ENCODE data around the gene SOX11. TPM values are rescaled to one million over a fixed set of nuclear protein-coding genes. Genes with fewer than 3 reads are reported as not detected.

SOX11 gene
- total RNA-seq, 6 experiments from 2014 or later: not detected

DNA sequence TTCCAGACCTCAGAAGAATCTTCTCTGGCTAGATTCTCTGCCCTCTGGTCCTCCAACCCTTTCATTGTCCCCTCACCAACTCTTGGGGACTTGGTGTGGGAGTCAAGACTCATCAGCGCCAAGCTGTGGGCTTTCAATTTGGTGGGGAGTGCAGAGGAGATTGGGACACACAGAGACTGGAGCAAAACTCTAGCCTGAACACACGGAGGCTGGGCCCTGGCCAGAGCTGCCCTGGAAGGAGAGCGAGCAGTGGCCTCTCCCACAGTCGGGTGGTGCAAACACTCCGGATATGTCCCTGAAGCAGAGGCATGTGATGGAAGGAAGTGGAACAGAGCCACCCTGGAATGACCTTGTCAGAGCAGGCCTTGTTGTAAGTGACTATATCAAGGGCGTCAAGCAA is 8.7 kb upstream of the SOX11 start:
- no peaks in the 10 kb centered on the region for H3K9me3 ChIP-seq
- no peak overlapping the region for H3K4me3 ChIP-seq
- intact Hi-C loops (cut with DNase I): no loop called here
- no peaks in the 10 kb centered on the region for H3K36me3 ChIP-seq
- H3K27me3 ChIP-seq: no peaks in the 10 kb centered on the region
- TF ChIP-seq, protein P1, sequence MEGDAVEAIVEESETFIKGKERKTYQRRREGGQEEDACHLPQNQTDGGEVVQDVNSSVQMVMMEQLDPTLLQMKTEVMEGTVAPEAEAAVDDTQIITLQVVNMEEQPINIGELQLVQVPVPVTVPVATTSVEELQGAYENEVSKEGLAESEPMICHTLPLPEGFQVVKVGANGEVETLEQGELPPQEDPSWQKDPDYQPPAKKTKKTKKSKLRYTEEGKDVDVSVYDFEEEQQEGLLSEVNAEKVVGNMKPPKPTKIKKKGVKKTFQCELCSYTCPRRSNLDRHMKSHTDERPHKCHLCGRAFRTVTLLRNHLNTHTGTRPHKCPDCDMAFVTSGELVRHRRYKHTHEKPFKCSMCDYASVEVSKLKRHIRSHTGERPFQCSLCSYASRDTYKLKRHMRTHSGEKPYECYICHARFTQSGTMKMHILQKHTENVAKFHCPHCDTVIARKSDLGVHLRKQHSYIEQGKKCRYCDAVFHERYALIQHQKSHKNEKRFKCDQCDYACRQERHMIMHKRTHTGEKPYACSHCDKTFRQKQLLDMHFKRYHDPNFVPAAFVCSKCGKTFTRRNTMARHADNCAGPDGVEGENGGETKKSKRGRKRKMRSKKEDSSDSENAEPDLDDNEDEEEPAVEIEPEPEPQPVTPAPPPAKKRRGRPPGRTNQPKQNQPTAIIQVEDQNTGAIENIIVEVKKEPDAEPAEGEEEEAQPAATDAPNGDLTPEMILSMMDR (IDR thresholded peaks at IDR 0.05): no peak
- no peak for TF ChIP-seq POLR2A (IDR thresholded peaks at IDR 0.05)
- DNase-seq (no peak), ATAC-seq (peak in 1 of 4 donors; percentile 19)
- no peaks in the 10 kb centered on the region for H3K4me1 ChIP-seq
- WGBS (ENCODE audit: insufficient coverage, low coverage, low lambda C conversion rate, missing lambda C conversion rate): 22% methylated on average over 2 of the region's 6 CpGs
- H3K27ac ChIP-seq: no peak overlapping the region

GRCh38 chr2:5685225-5685624 is 7.0 kb upstream of the SOX11 start:
- ATAC-seq (no peak), DNase-seq (no peak)
- Histone ChIP-seq H3K4me1 (no peaks in the 10 kb centered on the region), H3K27me3 (no peaks in the 10 kb centered on the region), H3K27ac (no peak overlapping the region), H3K36me3 (no peaks in the 10 kb centered on the region), H3K9me3 (no peaks in the 10 kb centered on the region), H3K4me3 (no peak overlapping the region)
- TF ChIP-seq POLR2A (IDR thresholded peaks at IDR 0.05): no peak
- TF ChIP-seq, protein P1 (IDR thresholded peaks at IDR 0.05): no peak
- intact Hi-C loops (cut with DNase I): no loop called here
- WGBS (ENCODE audit: insufficient coverage, low coverage, low lambda C conversion rate, missing lambda C conversion rate): 46% methylated on average over 8 of the region's 9 CpGs

DNA sequence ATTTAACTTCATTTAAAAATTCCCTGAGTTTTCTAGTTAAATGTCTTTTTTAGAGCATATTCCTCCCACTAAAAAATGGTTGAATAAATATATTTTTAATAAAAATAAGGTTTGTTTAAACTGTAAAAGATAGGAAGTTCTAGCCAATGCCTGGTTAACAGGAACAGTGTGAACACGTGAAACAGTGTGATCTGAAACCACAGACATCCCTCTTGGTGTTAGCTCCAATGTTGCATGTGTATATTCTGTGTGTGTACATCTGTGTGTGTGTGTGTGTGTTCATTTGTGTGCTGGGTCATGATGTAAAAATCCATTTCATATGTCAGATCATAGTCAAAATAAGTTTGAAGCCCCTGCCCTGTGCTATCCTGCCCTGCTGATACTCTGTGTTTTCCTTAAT is 6.1 kb upstream of the SOX11 start:
- TF ChIP-seq, protein P1 (IDR thresholded peaks at IDR 0.05): no peak
- TF ChIP-seq POLR2A (IDR thresholded peaks at IDR 0.05): no peak

DNA sequence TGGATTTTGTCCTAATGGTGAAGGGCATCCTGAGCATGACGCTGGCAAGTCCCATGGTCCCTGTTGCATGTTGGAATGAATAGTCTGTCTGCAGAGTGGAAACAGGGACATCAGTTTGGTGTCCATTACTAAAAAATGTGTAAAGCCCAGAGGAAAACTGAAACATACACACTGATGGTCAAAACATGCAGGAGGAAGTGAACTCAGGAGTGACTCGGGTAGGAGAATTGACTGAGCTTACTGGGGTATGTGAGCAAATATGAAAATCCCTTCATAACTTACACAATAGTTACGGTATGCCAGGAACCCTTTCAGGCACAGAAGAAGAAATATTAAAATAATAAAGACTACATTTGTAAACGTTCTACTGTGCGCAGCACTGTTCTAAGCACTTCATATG is 5.6 kb upstream of the SOX11 start:
- WGBS (ENCODE audit: insufficient coverage, low coverage, low lambda C conversion rate, missing lambda C conversion rate): 41% methylated on average over 5 of the region's 5 CpGs
- intact Hi-C loops (cut with DNase I): no loop called here
- TF ChIP-seq, protein P1 (IDR thresholded peaks at IDR 0.05): no peak
- TF ChIP-seq POLR2A (IDR thresholded peaks at IDR 0.05): no peak
- no peaks in the 10 kb centered on the region for H3K36me3 ChIP-seq
- H3K27ac ChIP-seq: no peak overlapping the region
- ATAC-seq (no peak), DNase-seq (no peak)
- H3K27me3 ChIP-seq: no peaks in the 10 kb centered on the region
- H3K4me3 ChIP-seq: no peak overlapping the region
- no peaks in the 10 kb centered on the region for H3K9me3 ChIP-seq
- no peaks in the 10 kb centered on the region for H3K4me1 ChIP-seq

More for the DNA sequence above, 6.1 kb upstream of the SOX11 start:
- Histone ChIP-seq H3K27me3 (no peaks in the 10 kb centered on the region), H3K4me3 (no peak overlapping the region), H3K36me3 (no peaks in the 10 kb centered on the region), H3K27ac (no peak overlapping the region), H3K9me3 (no peaks in the 10 kb centered on the region), H3K4me1 (no peaks in the 10 kb centered on the region)
- ATAC-seq (no peak), DNase-seq (no peak)
- intact Hi-C loops (cut with DNase I): no loop called here
- WGBS (ENCODE audit: insufficient coverage, low coverage, low lambda C conversion rate, missing lambda C conversion rate): 26% methylated on average over 1 of the region's 1 CpG

DNA sequence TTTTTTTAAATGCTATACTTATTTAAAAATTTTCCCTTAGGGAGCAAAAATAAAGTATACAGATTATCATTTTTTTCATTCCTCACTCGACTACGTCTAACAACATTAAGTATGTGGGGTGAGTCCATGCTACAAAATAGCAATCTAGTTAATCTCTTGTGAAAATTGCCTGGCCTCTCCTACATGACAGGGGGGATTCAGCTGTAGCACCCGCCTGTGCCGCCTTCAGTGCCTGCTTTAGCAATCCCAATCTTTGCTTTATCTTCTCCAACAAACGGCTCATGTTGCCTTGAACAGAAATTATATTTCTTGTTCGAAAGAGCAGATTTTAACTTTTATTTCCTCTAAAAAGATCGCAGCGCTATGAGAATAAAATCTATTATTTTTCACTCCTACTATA is 2.4 kb upstream of the SOX11 start:
- no peak overlapping the region for H3K4me3 ChIP-seq
- H3K27ac ChIP-seq: no peak overlapping the region
- intact Hi-C loops (cut with DNase I): no loop called here
- TF ChIP-seq, protein P1 (IDR thresholded peaks at IDR 0.05): no peak
- TF ChIP-seq POLR2A (IDR thresholded peaks at IDR 0.05): no peak
- H3K9me3 ChIP-seq: no peaks in the 10 kb centered on the region
- peaks cover 0 to 19% of the 10 kb centered on the region in 2 donors for H3K27me3 ChIP-seq
- H3K4me1 ChIP-seq: peaks cover 0 to 8% (median 0%) of the 10 kb centered on the region in 4 donors
- no peak for DNase-seq
- no peak for ATAC-seq
- H3K36me3 ChIP-seq: no peaks in the 10 kb centered on the region
- 38% methylated on average over 8 of the region's 8 CpGs for WGBS (ENCODE audit: insufficient coverage, low coverage, low lambda C conversion rate, missing lambda C conversion rate)

Data from right lobe of liver (tissue), 6 donors.